Breast epithelium (tissue), 4 donors: ENCODE measurements around the gene MAPT. TPM values are rescaled to one million over a fixed set of nuclear protein-coding genes. Genes with fewer than 3 reads are reported as not detected.

ENCODE experiments used
- DNase-seq, 2 donors: peaks; one replicate each; pipeline ENCODE4 v3.0.0-alpha.2; 2019; ENCODE audit warnings: low spot score in 2 of 2
- H3K27ac ChIP-seq, 2 donors: fragments of 200-600 bp; sonication (generic) in 1 of 2; one replicate each; pipeline ENCODE4 v1.5.1; 2016 to 2019; ENCODE audit warnings: mild to moderate bottlenecking in 1 of 2
- H3K27me3 ChIP-seq, 2 donors: fragments of 200-600 bp; sonication (generic) in 1 of 2; one replicate each; pipeline versions ENCODE4 v1.5.1 to v1.6.0; 2017 to 2019; ENCODE audit warnings: control low read depth in 1 of 2, mild to moderate bottlenecking in 1 of 2
- H3K36me3 ChIP-seq: fragments of 200-600 bp; one replicate; pipeline ENCODE4 v1.5.1; 2019
- H3K4me1 ChIP-seq, 2 donors: fragments of 200-600 bp; sonication (generic); one replicate each; pipeline ENCODE4 v1.5.1; 2016 to 2019; ENCODE audit warnings: control low read depth in 1 of 2
- H3K4me3 ChIP-seq, 3 donors: fragments of 200-600 bp; sonication (generic); 1 replicate in 2 of 3; 2 replicates in 1 of 3; pipeline ENCODE4 v1.5.1; 2016 to 2019; ENCODE audit warnings: mild to moderate bottlenecking in 3 of 3, moderate library complexity in 2 of 3
- H3K9me3 ChIP-seq, 2 donors: fragments of 200-600 bp; sonication (generic) in 1 of 2; one replicate each; pipeline ENCODE4 v1.5.1; 2016 to 2019; ENCODE audit warnings: control low read depth in 1 of 2
- POLR2A ChIP-seq: fragments of 450-650 bp; IDR thresholded peaks from one replicate; pipeline ENCODE4 v1.6.1; 2016; ENCODE audit warnings: antibody characterized with exemption, mild to moderate bottlenecking, moderate library complexity
- POLR2AphosphoS5 ChIP-seq, 3 donors: sonication (generic); formaldehyde crosslinking; IDR thresholded peaks; one replicate each; pipeline ENCODE4 v1.6.1; 2017; ENCODE audit warnings: antibody characterized with exemption in 3 of 3
- intact Hi-C: fragments of 100-400 bp; cut with DNase I; formaldehyde crosslinking; loops from one replicate; pipeline ENCODE4 v1.15.1; 2023; ENCODE audit warnings: low total_unique reads
- total RNA-seq, 3 donors: library from RNA; depleted of rRNA; stranded (reverse); fragments of >200 nt; gene quantifications; one replicate each; pipeline ENCODE4 v1.1.0, GENCODE V29; 2016
- TF ChIP-seq, protein P1 (sequence below), 3 donors: fragments of 450-650 bp; IDR thresholded peaks; one replicate each; pipeline ENCODE4 v1.5.1; 2016 to 2017; ENCODE audit warnings: antibody characterized with exemption in 3 of 3, mild to moderate bottlenecking in 3 of 3, moderate library complexity in 3 of 3

MAPT gene
- total RNA-seq, 3 donors from 2014 or later: 9.9 to 15.1 (median 12.4) TPM

DNA sequence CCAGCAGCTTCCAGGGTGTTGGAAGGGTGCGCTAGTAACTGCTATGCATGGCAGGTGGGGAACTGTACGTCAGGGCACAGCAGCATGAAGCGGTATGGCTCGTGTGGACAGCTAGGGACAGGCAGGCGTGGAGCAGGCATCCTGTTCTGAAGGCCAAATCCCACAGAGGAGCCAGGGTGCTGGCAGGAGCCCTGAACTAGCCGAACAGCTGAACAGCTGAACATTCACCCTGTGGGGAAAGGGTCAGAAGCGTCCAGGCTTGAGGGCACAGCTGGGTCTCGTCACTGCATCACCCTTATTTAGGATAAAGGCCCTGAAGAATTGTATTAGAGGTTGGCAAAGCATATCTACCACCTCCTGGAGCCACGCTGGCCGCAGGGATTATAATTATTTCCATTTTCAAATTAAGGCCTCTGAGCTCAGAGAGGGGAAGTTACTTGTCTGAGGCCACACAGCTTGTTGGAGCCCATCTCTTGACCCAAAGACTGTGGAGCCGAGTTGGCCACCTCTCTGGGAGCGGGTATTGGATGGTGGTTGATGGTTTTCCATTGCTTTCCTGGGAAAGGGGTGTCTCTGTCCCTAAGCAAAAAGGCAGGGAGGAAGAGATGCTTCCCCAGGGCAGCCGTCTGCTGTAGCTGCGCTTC lies 101.4 kb downstream of the MAPT start:
- Histone ChIP-seq H3K9me3 (no peaks in the 10 kb centered on the region), H3K4me1 (no peaks in the 10 kb centered on the region), H3K27ac (no peak overlapping the region), H3K27me3 (no peaks in the 10 kb centered on the region), H3K4me3 (no peak overlapping the region), H3K36me3 (no peaks in the 10 kb centered on the region)
- TF ChIP-seq POLR2AphosphoS5 (IDR thresholded peaks at IDR 0.05) (no peak), POLR2A (no peak)
- TF ChIP-seq, protein P1, sequence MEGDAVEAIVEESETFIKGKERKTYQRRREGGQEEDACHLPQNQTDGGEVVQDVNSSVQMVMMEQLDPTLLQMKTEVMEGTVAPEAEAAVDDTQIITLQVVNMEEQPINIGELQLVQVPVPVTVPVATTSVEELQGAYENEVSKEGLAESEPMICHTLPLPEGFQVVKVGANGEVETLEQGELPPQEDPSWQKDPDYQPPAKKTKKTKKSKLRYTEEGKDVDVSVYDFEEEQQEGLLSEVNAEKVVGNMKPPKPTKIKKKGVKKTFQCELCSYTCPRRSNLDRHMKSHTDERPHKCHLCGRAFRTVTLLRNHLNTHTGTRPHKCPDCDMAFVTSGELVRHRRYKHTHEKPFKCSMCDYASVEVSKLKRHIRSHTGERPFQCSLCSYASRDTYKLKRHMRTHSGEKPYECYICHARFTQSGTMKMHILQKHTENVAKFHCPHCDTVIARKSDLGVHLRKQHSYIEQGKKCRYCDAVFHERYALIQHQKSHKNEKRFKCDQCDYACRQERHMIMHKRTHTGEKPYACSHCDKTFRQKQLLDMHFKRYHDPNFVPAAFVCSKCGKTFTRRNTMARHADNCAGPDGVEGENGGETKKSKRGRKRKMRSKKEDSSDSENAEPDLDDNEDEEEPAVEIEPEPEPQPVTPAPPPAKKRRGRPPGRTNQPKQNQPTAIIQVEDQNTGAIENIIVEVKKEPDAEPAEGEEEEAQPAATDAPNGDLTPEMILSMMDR (IDR thresholded peaks at IDR 0.05): no peak
- DNase-seq: no peak
- intact Hi-C loops: no loop called here

DNA sequence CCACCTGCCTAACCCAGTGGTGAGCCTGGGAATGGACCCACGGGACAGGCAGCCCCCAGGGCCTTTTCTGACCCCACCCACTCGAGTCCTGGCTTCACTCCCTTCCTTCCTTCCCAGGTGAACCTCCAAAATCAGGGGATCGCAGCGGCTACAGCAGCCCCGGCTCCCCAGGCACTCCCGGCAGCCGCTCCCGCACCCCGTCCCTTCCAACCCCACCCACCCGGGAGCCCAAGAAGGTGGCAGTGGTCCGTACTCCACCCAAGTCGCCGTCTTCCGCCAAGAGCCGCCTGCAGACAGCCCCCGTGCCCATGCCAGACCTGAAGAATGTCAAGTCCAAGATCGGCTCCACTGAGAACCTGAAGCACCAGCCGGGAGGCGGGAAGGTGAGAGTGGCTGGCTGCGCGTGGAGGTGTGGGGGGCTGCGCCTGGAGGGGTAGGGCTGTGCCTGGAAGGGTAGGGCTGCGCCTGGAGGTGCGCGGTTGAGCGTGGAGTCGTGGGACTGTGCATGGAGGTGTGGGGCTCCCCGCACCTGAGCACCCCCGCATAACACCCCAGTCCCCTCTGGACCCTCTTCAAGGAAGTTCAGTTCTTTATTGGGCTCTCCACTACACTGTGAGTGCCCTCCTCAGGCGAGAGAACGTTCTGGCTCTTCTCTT lies 102.1 kb downstream of the MAPT start:
- TF ChIP-seq, protein P1 (IDR thresholded peaks at IDR 0.05): no peak
- TF ChIP-seq POLR2A: no peak
- no peak for TF ChIP-seq POLR2AphosphoS5 (IDR thresholded peaks at IDR 0.05)
- intact Hi-C loops: no loop called here
- DNase-seq: no peak
- H3K4me1 ChIP-seq: no peaks in the 10 kb centered on the region
- no peaks in the 10 kb centered on the region for H3K27me3 ChIP-seq
- no peak overlapping the region for H3K27ac ChIP-seq
- no peaks in the 10 kb centered on the region for H3K9me3 ChIP-seq
- H3K4me3 ChIP-seq: no peak overlapping the region
- H3K36me3 ChIP-seq: no peaks in the 10 kb centered on the region

DNA sequence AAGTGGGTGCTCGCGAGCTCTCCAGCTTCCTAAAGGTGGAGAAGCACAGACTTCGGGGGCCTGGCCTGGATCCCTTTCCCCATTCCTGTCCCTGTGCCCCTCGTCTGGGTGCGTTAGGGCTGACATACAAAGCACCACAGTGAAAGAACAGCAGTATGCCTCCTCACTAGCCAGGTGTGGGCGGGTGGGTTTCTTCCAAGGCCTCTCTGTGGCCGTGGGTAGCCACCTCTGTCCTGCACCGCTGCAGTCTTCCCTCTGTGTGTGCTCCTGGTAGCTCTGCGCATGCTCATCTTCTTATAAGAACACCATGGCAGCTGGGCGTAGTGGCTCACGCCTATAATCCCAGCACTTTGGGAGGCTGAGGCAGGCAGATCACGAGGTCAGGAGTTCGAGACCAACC lies 102.8 kb downstream of the MAPT start:
- Histone ChIP-seq H3K27ac (no peak overlapping the region), H3K9me3 (no peaks in the 10 kb centered on the region), H3K36me3 (no peaks in the 10 kb centered on the region), H3K27me3 (no peaks in the 10 kb centered on the region), H3K4me1 (no peaks in the 10 kb centered on the region), H3K4me3 (no peak overlapping the region)
- no peak for DNase-seq
- intact Hi-C loops: no loop called here
- TF ChIP-seq, protein P1 (IDR thresholded peaks at IDR 0.05): no peak
- no peak for TF ChIP-seq POLR2A
- TF ChIP-seq POLR2AphosphoS5 (IDR thresholded peaks at IDR 0.05): no peak

DNA sequence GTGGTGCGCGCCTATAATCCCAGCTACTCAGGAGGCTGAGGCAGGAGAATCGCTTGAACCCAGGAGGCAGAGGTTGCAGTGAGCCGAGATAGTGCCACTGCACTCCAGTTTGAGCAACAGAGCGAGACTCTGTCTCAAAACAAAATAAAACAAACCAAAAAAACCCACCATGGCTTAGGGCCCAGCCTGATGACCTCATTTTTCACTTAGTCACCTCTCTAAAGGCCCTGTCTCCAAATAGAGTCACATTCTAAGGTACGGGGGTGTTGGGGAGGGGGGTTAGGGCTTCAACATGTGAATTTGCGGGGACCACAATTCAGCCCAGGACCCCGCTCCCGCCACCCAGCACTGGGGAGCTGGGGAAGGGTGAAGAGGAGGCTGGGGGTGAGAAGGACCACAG lies 103.3 kb downstream of the MAPT start:
- no peaks in the 10 kb centered on the region for H3K27me3 ChIP-seq
- no peak for TF ChIP-seq POLR2A
- TF ChIP-seq POLR2AphosphoS5 (IDR thresholded peaks at IDR 0.05): no peak
- TF ChIP-seq, protein P1 (IDR thresholded peaks at IDR 0.05): no peak
- no peaks in the 10 kb centered on the region for H3K4me1 ChIP-seq
- no peaks in the 10 kb centered on the region for H3K9me3 ChIP-seq
- no peak overlapping the region for H3K4me3 ChIP-seq
- no peak for DNase-seq
- intact Hi-C loops: no loop called here
- H3K36me3 ChIP-seq: no peaks in the 10 kb centered on the region
- no peak overlapping the region for H3K27ac ChIP-seq
